NT2/D1 (cell line): ENCODE data around the gene CCDC89.

Source experiments
- SUZ12 ChIP-seq: IDR thresholded peaks from 2 replicates; pipeline ENCODE4 v1.6.1; 2011; ENCODE audit not compliant: insufficient read length, insufficient read depth; ENCODE audit errors: extremely low read depth
- YY1 ChIP-seq: IDR thresholded peaks from 2 replicates; pipeline ENCODE4 v1.6.1; 2011; ENCODE audit not compliant: insufficient read length, insufficient read depth
- ZNF274 ChIP-seq: IDR thresholded peaks from 2 replicates; pipeline ENCODE4 v1.6.1; 2011; ENCODE audit warnings: mild to moderate bottlenecking, low read depth, low read length

DNA sequence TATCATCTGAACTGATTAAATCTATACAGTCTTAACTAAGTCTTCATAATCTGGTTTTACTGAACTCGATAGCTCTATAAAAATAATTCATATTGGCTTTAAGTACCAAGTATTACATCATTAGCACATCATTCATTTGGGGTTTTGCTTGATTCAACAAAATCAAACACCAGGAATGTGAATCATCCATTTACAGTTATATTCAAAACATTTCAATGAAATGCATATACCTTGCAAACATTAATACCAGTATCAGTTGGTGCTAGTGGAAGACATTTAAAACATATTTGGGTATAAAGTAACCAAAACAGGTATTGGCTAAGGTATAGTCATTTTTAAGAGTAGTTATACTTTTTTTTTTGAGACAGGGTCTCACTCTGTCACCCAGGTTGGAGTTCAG, 12.2 kb upstream of the CCDC89 start:
- TF ChIP-seq SUZ12 = no peak
- no peak for TF ChIP-seq YY1
- no peak for TF ChIP-seq ZNF274
